ENCODE measurements around the gene CYP3A4. TPM values are rescaled to one million over a fixed set of nuclear protein-coding genes. Genes with fewer than 3 reads are reported as not detected.
A peak's percentile ranks its signal among the peaks of the same experiment; 100 is the strongest.

CYP3A4 gene
- total and polyA plus RNA-seq, 9 of the 15 experiments (the other 6 are each of a cell fraction or from before 2014, with no cell fraction given): 0.07 to 0.08 TPM; not detected in 7

GRCh38 chr7:99740573-99741440, 43.2 kb downstream of the CYP3A4 start (continued):
- TF ChIP-seq, protein P1, sequence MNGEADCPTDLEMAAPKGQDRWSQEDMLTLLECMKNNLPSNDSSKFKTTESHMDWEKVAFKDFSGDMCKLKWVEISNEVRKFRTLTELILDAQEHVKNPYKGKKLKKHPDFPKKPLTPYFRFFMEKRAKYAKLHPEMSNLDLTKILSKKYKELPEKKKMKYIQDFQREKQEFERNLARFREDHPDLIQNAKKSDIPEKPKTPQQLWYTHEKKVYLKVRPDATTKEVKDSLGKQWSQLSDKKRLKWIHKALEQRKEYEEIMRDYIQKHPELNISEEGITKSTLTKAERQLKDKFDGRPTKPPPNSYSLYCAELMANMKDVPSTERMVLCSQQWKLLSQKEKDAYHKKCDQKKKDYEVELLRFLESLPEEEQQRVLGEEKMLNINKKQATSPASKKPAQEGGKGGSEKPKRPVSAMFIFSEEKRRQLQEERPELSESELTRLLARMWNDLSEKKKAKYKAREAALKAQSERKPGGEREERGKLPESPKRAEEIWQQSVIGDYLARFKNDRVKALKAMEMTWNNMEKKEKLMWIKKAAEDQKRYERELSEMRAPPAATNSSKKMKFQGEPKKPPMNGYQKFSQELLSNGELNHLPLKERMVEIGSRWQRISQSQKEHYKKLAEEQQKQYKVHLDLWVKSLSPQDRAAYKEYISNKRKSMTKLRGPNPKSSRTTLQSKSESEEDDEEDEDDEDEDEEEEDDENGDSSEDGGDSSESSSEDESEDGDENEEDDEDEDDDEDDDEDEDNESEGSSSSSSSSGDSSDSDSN (IDR thresholded peaks at IDR 0.05; ENCODE audit: borderline replicate concordance in 1 of 2, low read depth in 2 of 2, low read length in 2 of 2): no peak
- no peak for TF ChIP-seq SRSF7 (optimal IDR thresholded peaks at IDR 0.05; ENCODE audit: low read depth, low read length)
- TF ChIP-seq NR3C1 (CRISPR knock-in tag; IDR thresholded peaks at IDR 0.05): no peak
- no peak for TF ChIP-seq NCOA4 (IDR thresholded peaks at IDR 0.05; ENCODE audit: partially characterized antibody)
- TF ChIP-seq GABPA (tag; conservative IDR thresholded peaks at IDR 0.05; ENCODE audit: low read depth): peak; percentile 50
- TF ChIP-seq CEBPG (CRISPR knock-in tag; IDR thresholded peaks at IDR 0.05): no peak; the same call in 1 of the 2 replicates
- TF ChIP-seq CEBPG (tag; conservative IDR thresholded peaks at IDR 0.05 in 1 of 2, IDR thresholded peaks at IDR 0.05 in 1 of 2): peak; percentile 54 to 91; a peak in 3 of 4 replicates
- peak; percentile 34 for TF ChIP-seq MEIS2 (IDR thresholded peaks at IDR 0.05; ENCODE audit: partially characterized antibody)
- TF ChIP-seq ZNF584 (CRISPR knock-in tag; IDR thresholded peaks at IDR 0.05; ENCODE audit: low read depth): peak; percentile 91
- TF ChIP-seq MTA3 (IDR thresholded peaks at IDR 0.05; ENCODE audit: borderline replicate concordance): no peak
- TF ChIP-seq PHF20 (IDR thresholded peaks at IDR 0.05; ENCODE audit: partially characterized antibody): no peak
- no peak for TF ChIP-seq SMARCA5 (IDR thresholded peaks at IDR 0.05)
- peak in 1 of 2 experiments; percentile 59; a peak in 2 of 4 replicates for TF ChIP-seq TRIM24 (IDR thresholded peaks at IDR 0.05)
- no peak for TF ChIP-seq FOXK1 (CRISPR knock-in tag; IDR thresholded peaks at IDR 0.05; ENCODE audit: borderline replicate concordance)
- no peak for TF ChIP-seq HLTF (IDR thresholded peaks at IDR 0.05)
- TF ChIP-seq CEBPB (tag; IDR thresholded peaks at IDR 0.05): peak; percentile 38; the same call in 1 of the 2 replicates
- no peak for TF ChIP-seq JUNB (CRISPR knock-in tag; conservative IDR thresholded peaks at IDR 0.05)

All from K562 (cell line).